ENCODE data around the gene DSN1. TPM values are rescaled to one million over a fixed set of nuclear protein-coding genes. Genes with fewer than 3 reads are reported as not detected.
A peak's percentile ranks its signal among the peaks of the same experiment; 100 is the strongest.

The DSN1 gene
- total and polyA plus RNA-seq, 8 donors = 1.3 to 18.9 (median 8.0) TPM

DNA sequence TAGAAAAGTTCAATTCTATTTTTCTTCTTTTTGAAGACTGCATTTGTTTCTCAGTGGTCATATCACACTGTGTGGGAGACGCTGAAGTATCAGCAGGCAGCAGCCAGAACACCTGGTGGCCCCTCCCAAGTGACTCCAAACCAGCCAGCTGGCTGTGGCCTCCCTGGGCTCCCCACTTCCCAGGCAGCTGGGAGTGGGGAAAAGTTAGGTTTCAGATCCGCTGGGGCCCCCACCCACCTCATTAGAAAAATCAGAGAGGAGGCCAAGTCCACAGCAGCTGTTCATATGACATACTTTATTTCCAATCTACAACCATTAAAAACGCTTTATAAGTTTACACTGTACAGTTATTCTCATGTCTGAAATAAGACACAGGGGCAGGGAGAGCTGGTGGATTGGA, 3.6 kb upstream of the DSN1 start:
- H3K4me1 ChIP-seq = peaks cover 13 to 35% (median 24%) of the 10 kb centered on the region in 4 donors
- WGBS, 5 donors = 52 to 66% (median 56%) methylated on average over 3 of the region's 3 CpGs
- no peak for TF ChIP-seq POLR2AphosphoS5 (IDR thresholded peaks at IDR 0.05)
- TF ChIP-seq, protein P1, sequence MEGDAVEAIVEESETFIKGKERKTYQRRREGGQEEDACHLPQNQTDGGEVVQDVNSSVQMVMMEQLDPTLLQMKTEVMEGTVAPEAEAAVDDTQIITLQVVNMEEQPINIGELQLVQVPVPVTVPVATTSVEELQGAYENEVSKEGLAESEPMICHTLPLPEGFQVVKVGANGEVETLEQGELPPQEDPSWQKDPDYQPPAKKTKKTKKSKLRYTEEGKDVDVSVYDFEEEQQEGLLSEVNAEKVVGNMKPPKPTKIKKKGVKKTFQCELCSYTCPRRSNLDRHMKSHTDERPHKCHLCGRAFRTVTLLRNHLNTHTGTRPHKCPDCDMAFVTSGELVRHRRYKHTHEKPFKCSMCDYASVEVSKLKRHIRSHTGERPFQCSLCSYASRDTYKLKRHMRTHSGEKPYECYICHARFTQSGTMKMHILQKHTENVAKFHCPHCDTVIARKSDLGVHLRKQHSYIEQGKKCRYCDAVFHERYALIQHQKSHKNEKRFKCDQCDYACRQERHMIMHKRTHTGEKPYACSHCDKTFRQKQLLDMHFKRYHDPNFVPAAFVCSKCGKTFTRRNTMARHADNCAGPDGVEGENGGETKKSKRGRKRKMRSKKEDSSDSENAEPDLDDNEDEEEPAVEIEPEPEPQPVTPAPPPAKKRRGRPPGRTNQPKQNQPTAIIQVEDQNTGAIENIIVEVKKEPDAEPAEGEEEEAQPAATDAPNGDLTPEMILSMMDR (IDR thresholded peaks at IDR 0.05) = no peak
- no peak for TF ChIP-seq EP300 (IDR thresholded peaks at IDR 0.05)
- no peak for TF ChIP-seq POLR2A (IDR thresholded peaks at IDR 0.05)
- H3K36me3 ChIP-seq = no peaks in the 10 kb centered on the region
- intact Hi-C loops (cut with DNase I; ENCODE audit: low total_unique reads) = no loop called here
- H3K9me3 ChIP-seq = no peaks in the 10 kb centered on the region
- no peak overlapping the region for H3K4me3 ChIP-seq
- no peak overlapping the region for H3K27ac ChIP-seq
- H3K27me3 ChIP-seq = no peaks in the 10 kb centered on the region
- DNase-seq = no peak

DNA sequence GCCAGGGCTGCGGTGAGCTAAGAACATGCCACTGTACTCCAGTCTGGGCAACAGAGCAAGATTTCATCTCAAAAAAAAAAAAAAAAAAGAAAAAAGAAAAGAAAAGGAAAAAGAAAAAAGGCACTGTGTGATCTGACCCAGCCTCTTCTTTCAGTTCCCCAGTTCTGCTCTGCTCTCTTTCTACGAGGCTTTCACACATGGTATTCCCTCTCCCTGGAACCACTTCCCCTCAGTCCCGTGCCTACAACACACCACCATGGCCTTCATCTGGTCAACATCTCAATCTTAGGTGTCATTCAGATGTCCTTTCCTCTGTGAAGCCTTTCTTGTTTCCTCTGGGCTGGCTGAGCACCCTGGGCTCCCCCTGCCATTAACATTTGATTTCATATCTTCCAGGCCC, 2.3 kb upstream of the DSN1 start:
- H3K27ac ChIP-seq = peak overlapping the region in 3 of 5 donors; percentile 97 to 98 (median 98)
- no peaks in the 10 kb centered on the region for H3K9me3 ChIP-seq
- intact Hi-C loops (cut with DNase I; ENCODE audit: low total_unique reads) = no loop called here
- 78 to 90% (median 86%) methylated on average over 3 of the region's 3 CpGs for WGBS, 5 donors
- no peaks in the 10 kb centered on the region for H3K27me3 ChIP-seq
- no peak for DNase-seq
- TF ChIP-seq EP300 (IDR thresholded peaks at IDR 0.05) (no peak), POLR2AphosphoS5 (IDR thresholded peaks at IDR 0.05) (no peak), POLR2A (IDR thresholded peaks at IDR 0.05) (no peak)
- TF ChIP-seq, protein P1 (IDR thresholded peaks at IDR 0.05) = no peak
- no peak overlapping the region for H3K4me3 ChIP-seq
- H3K4me1 ChIP-seq = peaks cover 13 to 35% (median 27%) of the 10 kb centered on the region in 4 donors
- peaks cover 0 to under 1% (median 0%) of the 10 kb centered on the region in 4 donors for H3K36me3 ChIP-seq

DNA sequence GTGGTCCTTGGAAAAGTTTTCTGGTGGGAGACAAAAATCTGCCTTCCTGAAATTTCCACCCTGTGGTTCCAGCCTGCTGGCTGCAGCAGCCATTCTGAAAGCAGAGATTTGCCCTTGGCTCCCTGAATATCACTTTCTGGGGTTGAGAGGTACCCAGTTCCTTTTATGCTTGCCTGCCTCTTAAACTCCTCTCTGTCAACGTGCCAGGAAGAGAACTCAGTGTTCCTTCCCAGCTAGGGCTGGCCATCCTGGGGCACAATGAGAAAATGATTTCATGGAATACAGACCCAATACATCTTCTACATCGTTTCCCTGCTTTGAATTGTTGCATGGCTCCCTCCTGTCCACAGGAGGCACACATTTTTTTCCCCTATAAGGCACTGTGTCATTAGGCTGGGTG, 1.6 kb upstream of the DSN1 start:
- Histone ChIP-seq H3K27me3 (no peaks in the 10 kb centered on the region), H3K36me3 (peaks cover 0 to 6% (median 1%) of the 10 kb centered on the region in 4 donors), H3K4me3 (no peak overlapping the region), H3K4me1 (peaks cover 13 to 35% (median 27%) of the 10 kb centered on the region in 4 donors), H3K9me3 (no peaks in the 10 kb centered on the region), H3K27ac (peak overlapping the region in 4 of 5 donors; percentile 97 to 98 (median 98))
- TF ChIP-seq, protein P1 (IDR thresholded peaks at IDR 0.05) = no peak
- TF ChIP-seq EP300 (IDR thresholded peaks at IDR 0.05) (no peak), POLR2A (IDR thresholded peaks at IDR 0.05) (no peak), POLR2AphosphoS5 (IDR thresholded peaks at IDR 0.05) (no peak)
- intact Hi-C loops (cut with DNase I; ENCODE audit: low total_unique reads) = no loop called here
- no peak for DNase-seq
- WGBS, 5 donors = 60 to 73% (median 68%) methylated on average over 2 of the region's 2 CpGs

GRCh38 chr20:36773107-36773596, 411 bp downstream of the DSN1 start:
- TF ChIP-seq POLR2AphosphoS5 (IDR thresholded peaks at IDR 0.05) = no peak
- no peak for TF ChIP-seq EP300 (IDR thresholded peaks at IDR 0.05)
- no peak for TF ChIP-seq POLR2A (IDR thresholded peaks at IDR 0.05)
- TF ChIP-seq, protein P1 (IDR thresholded peaks at IDR 0.05) = no peak
- Histone ChIP-seq H3K4me1 (peaks cover 13 to 40% (median 27%) of the 10 kb centered on the region in 4 donors), H3K27me3 (no peaks in the 10 kb centered on the region), H3K9me3 (no peaks in the 10 kb centered on the region), H3K4me3 (peak overlapping the region; percentile 58 to 84 (median 72)), H3K36me3 (peaks cover 0 to 8% (median 3%) of the 10 kb centered on the region in 4 donors), H3K27ac (peak overlapping the region; percentile 88 to 98 (median 98))
- no peak for DNase-seq
- intact Hi-C loops (cut with DNase I; ENCODE audit: low total_unique reads) = no loop called here
- WGBS, 5 donors = 1 to 2% (median 1%) methylated on average over 18 to 28 of the region's 28 CpGs

Measured in stomach (tissue), 9 donors.